HTR-8/SVneo (cell line): ENCODE results near the gene AMPD2.
"Not testable (repeated sequence)": the region's sequence is repeated elsewhere in the genome, so short reads cannot be mapped to it uniquely, and the experiment has no call there.

Source experiments
- DNase-seq: peaks from one replicate; pipeline ENCODE4 v3.0.0; 2011; ENCODE audit warnings: low spot score, mixed read lengths; ENCODE audit not compliant: insufficient read length
- FAIRE-seq: peaks from 2 replicates; lab custom pipeline; 2011; peaks lifted over from hg19 to GRCh38; lab: Jason Lieb, UNC

AMPD2 gene

DNA sequence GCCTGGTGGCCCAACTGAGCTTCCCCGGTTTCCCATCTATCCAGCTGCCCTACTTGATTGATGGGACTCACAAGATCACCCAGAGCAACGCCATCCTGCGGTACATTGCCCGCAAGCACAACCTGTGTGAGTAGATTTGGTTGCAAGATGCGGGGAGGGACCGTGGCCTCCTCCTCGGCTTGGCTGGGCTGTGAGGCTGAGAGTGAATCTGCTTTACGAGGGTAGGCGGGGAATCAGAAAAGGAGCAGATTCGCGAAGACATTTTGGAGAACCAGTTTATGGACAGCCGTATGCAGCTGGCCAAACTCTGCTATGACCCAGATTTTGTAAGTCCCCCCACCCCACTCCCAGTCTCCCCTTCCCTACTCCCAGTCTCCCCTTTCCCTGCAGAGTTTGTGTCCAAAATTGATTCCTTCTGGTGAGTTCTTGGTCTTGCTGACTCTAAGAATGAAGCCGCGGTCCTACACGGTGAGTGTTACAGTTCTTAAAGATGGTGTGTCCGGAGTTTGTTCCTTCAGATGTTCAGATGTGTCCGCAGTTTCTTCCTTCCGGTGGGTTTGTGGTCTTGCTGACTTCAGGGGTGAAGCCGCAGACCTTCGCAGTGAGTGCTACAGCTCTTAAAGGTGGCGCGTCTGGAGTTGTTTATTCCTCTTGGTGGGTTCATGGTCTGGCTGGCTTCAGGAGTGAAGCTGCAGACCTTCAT lies 49.8 kb downstream of the AMPD2 start:
- FAIRE-seq: no peak
- DNase-seq: no peak

- FAIRE-seq, DNase-seq: not testable (repeated sequence)
These were observed 50.3 kb downstream of the AMPD2 start for GRCh38 chr1:109669949-109670302.

DNA sequence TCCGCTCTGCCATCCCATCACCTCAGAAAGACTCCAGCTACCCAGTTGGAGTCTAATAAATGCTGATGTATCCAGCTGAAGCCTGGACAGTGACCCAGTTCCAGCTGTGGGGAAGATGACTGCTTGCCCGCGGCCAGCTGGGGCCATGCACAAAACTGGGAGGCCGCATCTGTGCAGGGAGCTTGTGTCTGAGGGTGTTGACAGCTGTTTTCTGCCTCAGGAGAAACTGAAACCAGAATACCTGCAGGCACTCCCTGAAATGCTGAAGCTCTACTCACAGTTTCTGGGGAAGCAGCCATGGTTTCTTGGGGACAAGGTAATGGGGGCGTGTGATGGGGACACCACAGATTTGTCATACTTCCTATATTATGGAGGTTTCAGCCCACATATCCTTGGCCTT lies 51.4 kb downstream of the AMPD2 start:
- FAIRE-seq (no peak), DNase-seq (no peak)

GRCh38 chr1:109673861-109674260 lies 54.2 kb downstream of the AMPD2 start:
- FAIRE-seq, DNase-seq: not testable (repeated sequence)

- not testable (repeated sequence) for FAIRE-seq, DNase-seq
These were observed 57.2 kb downstream of the AMPD2 start for GRCh38 chr1:109676683-109677381.

GRCh38 chr1:109677459-109677858 lies 57.8 kb downstream of the AMPD2 start:
- DNase-seq: no peak
- no peak for FAIRE-seq

- FAIRE-seq, DNase-seq: not testable (repeated sequence)
These were observed 59.0 kb downstream of the AMPD2 start for GRCh38 chr1:109678637-109679036.
